CD4-positive, alpha-beta T cell treated with Interleukin-2 at 100 ng/mL for 4 hours (primary cell): ENCODE results near the gene HOXA1.

Experiments used
- DNase-seq: peaks from one replicate; pipeline ENCODE4 v3.0.0-alpha.2; 2020; ENCODE audit warnings: low spot score

The HOXA1 gene

DNA sequence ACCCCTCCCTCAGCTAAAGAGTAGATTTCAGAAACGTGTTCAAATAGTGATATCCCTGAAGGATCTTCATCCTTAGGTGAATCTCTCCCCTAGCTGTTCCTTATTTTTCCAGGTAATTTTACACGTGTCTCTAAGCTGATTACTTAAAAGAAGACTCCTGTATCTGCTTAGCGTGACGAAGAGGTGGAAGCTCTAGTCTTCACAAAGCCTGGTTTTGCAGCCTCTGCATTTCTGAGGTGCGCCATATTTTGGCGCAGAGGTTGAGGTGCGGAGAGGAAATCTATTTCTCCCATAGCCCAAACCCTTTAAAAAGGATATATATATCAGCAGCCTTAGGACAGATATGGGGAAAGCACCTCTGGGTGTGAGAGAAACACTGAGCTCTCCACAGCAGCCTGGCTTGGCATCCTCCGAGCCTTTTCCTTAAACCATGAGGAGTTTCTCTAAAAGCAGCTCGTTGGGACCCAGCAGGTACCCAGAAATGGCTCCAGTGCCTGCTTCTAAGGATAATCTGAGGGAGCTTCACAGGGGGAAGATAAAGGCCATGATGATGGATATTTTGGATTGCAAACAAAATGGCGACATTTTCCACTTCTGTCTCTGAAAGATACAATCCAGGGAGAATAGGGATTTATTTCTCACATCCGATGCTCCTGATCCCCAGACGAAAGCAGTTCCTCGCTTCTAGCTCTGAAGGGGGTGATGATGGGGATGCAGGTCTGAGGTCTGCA is 9.7 kb upstream of the HOXA1 start:
- DNase-seq = no peak

GRCh38 chr7:27104341-27105058 is 8.7 kb upstream of the HOXA1 start:
- no peak for DNase-seq

DNA sequence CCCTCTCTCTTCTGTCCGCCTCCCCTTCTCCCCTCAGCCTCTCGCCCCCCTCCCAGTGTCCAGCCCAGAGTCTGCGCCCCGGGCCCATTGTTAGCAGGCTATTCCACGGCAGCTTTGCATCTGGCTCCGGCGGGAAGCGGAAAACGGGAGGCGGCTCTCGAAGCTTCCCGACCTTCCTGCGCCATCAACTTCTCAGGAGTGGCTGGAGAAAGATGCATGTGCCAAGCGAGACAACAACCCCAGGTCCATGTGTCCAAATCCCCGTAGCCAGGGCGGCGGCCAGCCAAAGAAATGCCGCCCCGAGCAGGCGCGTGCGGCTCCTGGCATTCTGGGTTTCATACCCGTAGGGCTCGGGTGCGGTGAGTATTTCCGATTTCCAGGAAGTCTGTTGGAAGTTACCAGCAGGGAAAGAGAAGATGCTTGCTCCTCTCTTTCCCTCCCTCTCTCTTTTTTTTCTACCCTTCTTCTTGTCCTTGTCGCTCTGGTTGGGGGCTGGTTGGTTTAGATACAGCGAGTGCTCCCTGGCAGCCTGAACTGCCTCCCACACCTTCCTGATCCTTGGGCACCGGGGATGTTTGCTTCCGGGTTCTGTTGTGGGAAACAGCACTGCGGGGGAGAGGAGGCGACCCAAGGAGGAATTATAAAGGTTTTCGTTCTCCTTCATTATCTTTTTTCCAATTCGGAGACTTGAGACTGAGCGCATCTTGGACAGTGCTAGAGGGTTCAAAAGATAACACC is 7.9 kb upstream of the HOXA1 start:
- DNase-seq = no peak

DNA sequence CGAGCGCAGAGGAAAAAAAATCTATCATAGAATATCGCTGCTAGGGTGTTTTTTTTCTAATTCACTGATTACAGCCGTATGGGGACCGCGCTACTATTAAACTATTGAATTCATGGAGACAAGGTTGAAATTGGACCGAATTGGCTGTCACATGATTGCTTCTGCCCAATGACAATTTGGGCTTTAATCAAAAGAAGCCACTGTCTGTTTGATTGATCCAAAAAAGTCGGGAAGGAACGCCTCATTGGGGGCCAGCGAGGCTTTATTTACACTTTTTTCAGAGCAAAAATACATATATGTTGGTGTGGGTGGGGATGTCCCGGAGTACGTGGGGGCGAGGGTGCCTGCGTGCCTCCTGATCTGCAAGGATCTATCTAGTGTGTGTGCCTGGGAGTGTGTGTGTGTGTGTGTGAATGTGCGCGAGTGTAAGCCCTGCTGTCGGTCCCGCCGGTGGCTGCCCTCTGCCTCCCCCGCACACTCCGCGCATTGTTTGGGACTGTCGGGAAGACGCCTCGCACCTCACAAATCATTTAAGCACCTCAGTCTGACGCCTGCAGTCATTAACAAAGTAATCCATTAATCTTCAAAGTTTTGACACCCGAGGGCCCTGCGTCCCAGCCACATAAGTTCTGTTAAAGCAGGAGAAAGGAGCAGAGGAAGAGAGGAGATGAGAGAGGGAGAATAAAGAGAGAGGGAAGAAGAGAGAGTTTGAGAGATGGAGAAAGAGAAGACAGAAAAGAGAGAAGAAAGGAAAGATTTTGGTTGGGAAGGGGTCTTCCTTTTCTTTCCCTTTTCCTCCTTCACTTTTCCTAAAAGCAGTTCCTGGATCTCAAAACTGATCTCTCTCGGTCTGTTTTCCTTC is 7.0 kb upstream of the HOXA1 start, which contains the start of gene HOXA2:
HOXA2 (minus strand) TSS at position 103 of the 862 bp plus-strand sequence. CDS start 183 bp downstream, outside the sequence.
- DNase-seq = no peak

- no peak for DNase-seq
These were observed 6.3 kb upstream of the HOXA1 start for GRCh38 chr7:27101957-27102580.

DNA sequence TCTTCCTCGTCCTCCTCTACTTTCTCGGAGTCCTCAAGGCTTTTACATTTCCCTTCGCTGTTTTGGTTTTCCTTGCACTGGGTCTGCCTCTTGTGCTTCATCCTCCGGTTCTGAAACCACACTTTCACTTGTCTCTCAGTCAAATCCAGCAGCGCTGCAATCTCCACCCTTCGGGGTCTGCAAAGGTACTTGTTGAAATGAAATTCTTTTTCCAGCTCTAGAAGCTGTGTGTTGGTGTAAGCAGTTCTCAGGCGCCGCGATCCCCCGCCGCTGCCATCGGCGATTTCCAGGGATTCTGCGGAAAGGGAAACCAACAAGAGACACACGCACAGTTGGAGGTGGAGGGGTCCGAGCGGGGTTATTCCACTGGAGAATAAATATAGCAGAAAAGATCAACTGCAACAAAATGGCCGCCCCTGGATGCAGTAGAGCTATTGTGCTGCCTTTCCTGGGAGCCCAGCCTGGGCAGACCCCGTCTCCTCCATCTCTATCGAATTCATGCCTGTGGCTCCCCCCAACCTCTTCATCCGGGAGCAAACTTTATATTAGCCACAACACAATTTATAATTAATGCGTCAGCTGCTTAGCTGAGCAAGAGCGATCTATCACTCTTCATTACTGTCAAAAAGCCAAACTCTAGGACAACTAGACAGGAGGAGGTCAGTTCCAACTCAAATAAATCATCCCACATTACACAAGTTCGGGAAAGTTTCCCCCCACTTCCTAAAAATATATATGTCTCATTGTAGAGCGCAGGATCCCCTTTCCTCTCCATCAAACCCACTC is 5.6 kb upstream of the HOXA1 start:
- no peak for DNase-seq

GRCh38 chr7:27100694-27101170 is 4.9 kb upstream of the HOXA1 start:
- no peak for DNase-seq

- no peak for DNase-seq
These were observed 3.9 kb upstream of the HOXA1 start for GRCh38 chr7:27099453-27100370.

- DNase-seq = no peak
These were observed 3.0 kb upstream of the HOXA1 start for GRCh38 chr7:27098578-27099451.

GRCh38 chr7:27097686-27098577 is 2.1 kb upstream of the HOXA1 start:
- no peak for DNase-seq

- DNase-seq = no peak
These were observed 1.1 kb upstream of the HOXA1 start for GRCh38 chr7:27096768-27097514.

DNA sequence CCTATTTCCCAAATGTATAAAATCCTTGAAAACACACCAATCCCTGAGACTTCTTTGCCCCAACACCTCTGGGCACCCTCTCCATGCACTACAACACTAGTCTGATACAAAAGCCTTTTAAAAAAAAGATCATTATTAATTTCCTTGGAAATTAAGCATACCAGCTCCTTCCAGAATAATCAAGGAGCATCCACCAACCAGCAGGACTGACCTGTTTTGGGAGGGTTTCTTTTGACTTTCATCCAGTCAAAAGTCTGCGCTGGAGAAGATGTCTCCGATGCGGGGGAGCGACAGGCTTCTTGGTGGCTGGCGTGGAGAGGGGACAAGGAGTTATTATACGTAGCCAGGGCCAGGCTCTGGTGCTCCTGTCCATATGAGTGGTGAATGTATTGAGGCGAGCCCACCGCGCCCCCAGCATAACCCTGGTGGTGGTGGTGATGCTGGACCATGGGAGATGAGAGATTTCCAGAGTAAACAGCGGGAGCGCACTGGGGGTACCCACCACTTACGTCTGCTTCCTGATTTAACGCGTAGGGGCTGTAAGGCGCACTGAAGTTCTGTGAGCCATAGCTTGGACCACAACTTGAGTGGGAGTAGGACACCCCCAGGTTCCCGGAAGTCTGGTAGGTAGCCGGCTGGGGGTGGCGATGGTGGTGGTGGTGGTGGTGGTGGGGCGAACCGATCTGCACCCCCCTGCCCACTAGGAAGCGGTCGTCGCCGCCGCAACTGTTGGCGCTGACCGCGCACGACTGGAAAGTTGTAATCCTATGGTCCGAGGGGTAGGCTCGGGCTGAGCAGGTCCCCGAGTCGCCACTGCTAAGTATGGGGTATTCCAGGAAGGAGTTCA is 527 bp downstream of the HOXA1 start:
- no peak for DNase-seq

- DNase-seq = no peak
These were observed 1.3 kb downstream of the HOXA1 start for GRCh38 chr7:27094304-27095049.

DNA sequence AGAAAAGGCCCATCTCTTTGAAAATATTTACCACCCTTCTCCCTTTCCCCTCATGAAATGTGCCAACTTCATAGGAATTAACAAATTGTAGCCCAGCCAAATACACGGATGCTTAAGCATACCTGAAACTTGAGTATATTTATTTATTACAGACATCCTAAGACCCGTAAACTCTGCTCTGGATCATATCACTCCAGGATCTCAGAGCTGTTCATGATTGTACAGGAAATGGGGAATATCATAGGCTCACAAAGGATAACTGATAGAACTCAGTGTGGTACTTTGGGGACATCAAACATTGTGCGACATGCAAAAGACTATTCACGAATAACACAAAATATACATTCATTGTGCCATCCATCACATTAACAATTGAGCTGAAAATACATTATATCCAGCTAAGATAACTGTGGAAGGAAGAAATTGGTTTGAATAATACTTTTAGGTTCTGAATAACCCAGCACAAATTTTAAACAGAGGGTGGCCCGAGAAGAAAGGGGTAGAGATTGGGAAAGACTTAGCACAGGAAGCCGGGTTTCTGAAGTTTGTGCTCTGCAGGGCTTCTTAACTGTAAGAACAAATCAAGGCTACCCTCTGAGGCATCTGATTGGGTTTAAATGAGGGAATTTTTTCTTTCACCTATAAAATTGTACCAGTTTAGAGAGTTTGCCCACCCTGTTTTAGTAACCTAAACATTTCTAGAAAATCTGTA is 2.5 kb downstream of the HOXA1 start:
- DNase-seq = no peak
